Measurements from ENCODE around the gene FBXL13.

FBXL13 gene

GRCh38 chr7:103058122-103058521 lies 16.5 kb downstream of the FBXL13 start:
- TF ChIP-seq FOXM1 (IDR thresholded peaks at IDR 0.05; ENCODE audit: borderline replicate concordance, low read depth) (no peak), TCF12 (IDR thresholded peaks at IDR 0.05; ENCODE audit: low read depth) (no peak), EP300 (IDR thresholded peaks at IDR 0.05; ENCODE audit: borderline replicate concordance) (no peak), TEAD4 (IDR thresholded peaks at IDR 0.05) (no peak), USF1 (IDR thresholded peaks at IDR 0.05) (no peak), TAF1 (IDR thresholded peaks at IDR 0.05; ENCODE audit: low read depth) (no peak), CEBPB (IDR thresholded peaks at IDR 0.05) (no peak), REST (IDR thresholded peaks at IDR 0.05; ENCODE audit: low read depth) (no peak), CREB1 (IDR thresholded peaks at IDR 0.05; ENCODE audit: low read depth) (no peak)

- TF ChIP-seq EP300 (IDR thresholded peaks at IDR 0.05; ENCODE audit: borderline replicate concordance) (no peak), TCF12 (IDR thresholded peaks at IDR 0.05; ENCODE audit: low read depth) (no peak), RAD21 (IDR thresholded peaks at IDR 0.05; ENCODE audit: low read depth) (no peak), FOXM1 (IDR thresholded peaks at IDR 0.05; ENCODE audit: borderline replicate concordance, low read depth) (no peak), REST (IDR thresholded peaks at IDR 0.05; ENCODE audit: low read depth) (no peak), USF1 (IDR thresholded peaks at IDR 0.05) (no peak), MAX (IDR thresholded peaks at IDR 0.05) (no peak), YY1 (IDR thresholded peaks at IDR 0.05; ENCODE audit: low read depth) (no peak), EGR1 (IDR thresholded peaks at IDR 0.05) (no peak), CREB1 (IDR thresholded peaks at IDR 0.05; ENCODE audit: low read depth) (no peak)
Measured at GRCh38 chr7:103051519-103051918, 23.1 kb downstream of the FBXL13 start.

GRCh38 chr7:103048833-103049232 lies 25.8 kb downstream of the FBXL13 start:
- TF ChIP-seq REST (IDR thresholded peaks at IDR 0.05; ENCODE audit: low read depth), result no peak
- TF ChIP-seq NFIC (IDR thresholded peaks at IDR 0.05), result no peak
- no peak for TF ChIP-seq FOXM1 (IDR thresholded peaks at IDR 0.05; ENCODE audit: borderline replicate concordance, low read depth)
- TF ChIP-seq ZBTB7A (IDR thresholded peaks at IDR 0.05; ENCODE audit: low read depth), result no peak
- TF ChIP-seq CEBPB (IDR thresholded peaks at IDR 0.05), result no peak
- no peak for TF ChIP-seq YY1 (IDR thresholded peaks at IDR 0.05; ENCODE audit: low read depth)
- TF ChIP-seq TAF1 (IDR thresholded peaks at IDR 0.05; ENCODE audit: low read depth), result no peak
- TF ChIP-seq USF1 (IDR thresholded peaks at IDR 0.05), result peak; percentile 11; the same call in 1 of the 2 replicates
- TF ChIP-seq TEAD4 (IDR thresholded peaks at IDR 0.05), result no peak

GRCh38 chr7:103037476-103037822 lies 37.1 kb downstream of the FBXL13 start:
- TF ChIP-seq TCF12 (IDR thresholded peaks at IDR 0.05; ENCODE audit: low read depth) (no peak), RAD21 (IDR thresholded peaks at IDR 0.05; ENCODE audit: low read depth) (no peak), EGR1 (IDR thresholded peaks at IDR 0.05) (no peak), NFIC (IDR thresholded peaks at IDR 0.05) (no peak), CREB1 (IDR thresholded peaks at IDR 0.05; ENCODE audit: low read depth) (no peak), USF1 (IDR thresholded peaks at IDR 0.05) (no peak)

Data from Ishikawa (cell line).